HG02852 (cell line): ENCODE measurements around the gene HECTD4.
A peak's percentile ranks its signal among the peaks of the same experiment; 100 is the strongest.
"Not testable (repeated sequence)": the region's sequence is repeated elsewhere in the genome, so short reads cannot be mapped to it uniquely, and the experiment has no call there.

Experiments
- ATAC-seq: cut with Tn5 transposase; IDR thresholded peaks from one replicate; pipeline ENCODE4 v1.9.1; 2021; ENCODE audit warnings: mild to moderate bottlenecking, moderate library complexity; ENCODE audit not compliant: unreplicated experiment

The HECTD4 gene

GRCh38 chr12:112131686-112132085 lies 250.5 kb downstream of the HECTD4 start:
- ATAC-seq: no peak

GRCh38 chr12:112130441-112130998 lies 251.7 kb downstream of the HECTD4 start:
- no peak for ATAC-seq

GRCh38 chr12:112126911-112127310 lies 255.3 kb downstream of the HECTD4 start:
- ATAC-seq: no peak

GRCh38 chr12:112126000-112126438 lies 256.2 kb downstream of the HECTD4 start:
- no peak for ATAC-seq

- ATAC-seq: peak; percentile 96
Observed at GRCh38 chr12:112125250-112125999, 256.8 kb downstream of the HECTD4 start, which contains the start of gene TRAFD1. TSS of gene TRAFD1 (plus strand) at chr12:112125560. CDS start at chr12:112130523, 4,963 bp downstream.

- ATAC-seq: no peak
Observed at GRCh38 chr12:112124918-112125249, 257.3 kb downstream of the HECTD4 start.

- ATAC-seq: no peak
Observed at GRCh38 chr12:112122823-112123690, 259.2 kb downstream of the HECTD4 start.

- ATAC-seq: no peak
Observed at GRCh38 chr12:112121780-112122565, 260.3 kb downstream of the HECTD4 start.

GRCh38 chr12:112117685-112118084 lies 264.5 kb downstream of the HECTD4 start:
- no peak for ATAC-seq

GRCh38 chr12:112116232-112117060 lies 265.8 kb downstream of the HECTD4 start:
- ATAC-seq: peak; percentile 50

- no peak for ATAC-seq
Observed at GRCh38 chr12:112115259-112116045, 266.8 kb downstream of the HECTD4 start.

GRCh38 chr12:112112409-112113133 lies 269.7 kb downstream of the HECTD4 start:
- ATAC-seq: no peak

- ATAC-seq: no peak
Observed at GRCh38 chr12:112111931-112112330, 270.3 kb downstream of the HECTD4 start.

GRCh38 chr12:112110787-112111662 lies 271.2 kb downstream of the HECTD4 start:
- ATAC-seq: not testable (repeated sequence)
